MG63 (cell line): ENCODE data around the gene NBEAL1. TPM values are rescaled to one million over a fixed set of nuclear protein-coding genes. Genes with fewer than 3 reads are reported as not detected.
"Not testable (repeated sequence)": the region's sequence is repeated elsewhere in the genome, so short reads cannot be mapped to it uniquely, and the experiment has no call there.

Source experiments
- DNase-seq: peaks from one replicate; pipeline ENCODE4 v3.0.0-alpha.2; 2020
- H3K27me3 ChIP-seq: fragments of 250-450 bp; sonication (Bioruptor Pico); 2 replicates; pipeline ENCODE4 v1.5.1; 2020; ENCODE audit warnings: mild to moderate bottlenecking, moderate library complexity
- H3K36me3 ChIP-seq: fragments of 250-450 bp; sonication (Bioruptor Pico); 2 replicates; pipeline ENCODE4 v1.5.1; 2020; ENCODE audit warnings: mild to moderate bottlenecking, moderate library complexity
- H3K4me3 ChIP-seq: fragments of 250-450 bp; sonication (Bioruptor Pico); 2 replicates; pipeline ENCODE4 v1.5.1; 2020; ENCODE audit warnings: mild to moderate bottlenecking, moderate library complexity
- H3K9me3 ChIP-seq: fragments of 250-450 bp; sonication (Bioruptor Pico); 2 replicates; pipeline ENCODE4 v1.5.1; 2020; ENCODE audit warnings: mild to moderate bottlenecking, moderate library complexity
- total RNA-seq: library from RNA; depleted of rRNA; stranded (reverse); fragments of >200 nt; shearing (Covaris generic); gene quantifications from 2 replicates; pipeline ENCODE4 v1.2.3, GENCODE V29; 2014; ENCODE audit warnings: low replicate concordance

The NBEAL1 gene
- total RNA-seq, 1 experiment from 2014 or later, result 4.1 TPM

GRCh38 chr2:203030545-203030944, 15.9 kb downstream of the NBEAL1 start:
- no peaks in the 10 kb centered on the region for H3K27me3 ChIP-seq
- DNase-seq, result no peak
- no peak overlapping the region for H3K4me3 ChIP-seq
- H3K9me3 ChIP-seq, result no peaks in the 10 kb centered on the region
- H3K36me3 ChIP-seq, result no peaks in the 10 kb centered on the region

DNA sequence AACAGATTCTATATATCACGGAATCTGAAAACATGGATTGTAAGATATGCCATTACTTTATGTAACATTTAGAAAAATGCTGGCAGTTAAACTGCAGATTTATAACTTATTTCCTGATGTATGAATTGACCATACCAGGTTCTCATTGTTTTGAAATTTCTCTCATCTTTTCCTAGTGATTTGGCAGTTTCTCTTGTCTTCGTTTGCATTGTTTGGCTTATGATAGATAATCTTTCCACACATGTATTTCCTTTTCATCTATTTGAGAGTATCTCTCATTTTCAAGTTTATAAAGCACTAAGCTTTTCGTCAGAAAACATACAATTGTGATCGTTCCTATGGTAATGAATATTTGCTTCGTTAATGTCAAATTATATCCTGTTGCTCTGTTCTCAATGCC, 16.3 kb downstream of the NBEAL1 start:
- H3K9me3 ChIP-seq, result no peaks in the 10 kb centered on the region
- no peaks in the 10 kb centered on the region for H3K27me3 ChIP-seq
- no peak overlapping the region for H3K4me3 ChIP-seq
- no peaks in the 10 kb centered on the region for H3K36me3 ChIP-seq
- no peak for DNase-seq

- Histone ChIP-seq H3K36me3 (no peaks in the 10 kb centered on the region), H3K9me3 (no peaks in the 10 kb centered on the region), H3K4me3 (no peak overlapping the region), H3K27me3 (no peaks in the 10 kb centered on the region)
- no peak for DNase-seq
These were observed 18.7 kb downstream of the NBEAL1 start for GRCh38 chr2:203033395-203033794.

DNA sequence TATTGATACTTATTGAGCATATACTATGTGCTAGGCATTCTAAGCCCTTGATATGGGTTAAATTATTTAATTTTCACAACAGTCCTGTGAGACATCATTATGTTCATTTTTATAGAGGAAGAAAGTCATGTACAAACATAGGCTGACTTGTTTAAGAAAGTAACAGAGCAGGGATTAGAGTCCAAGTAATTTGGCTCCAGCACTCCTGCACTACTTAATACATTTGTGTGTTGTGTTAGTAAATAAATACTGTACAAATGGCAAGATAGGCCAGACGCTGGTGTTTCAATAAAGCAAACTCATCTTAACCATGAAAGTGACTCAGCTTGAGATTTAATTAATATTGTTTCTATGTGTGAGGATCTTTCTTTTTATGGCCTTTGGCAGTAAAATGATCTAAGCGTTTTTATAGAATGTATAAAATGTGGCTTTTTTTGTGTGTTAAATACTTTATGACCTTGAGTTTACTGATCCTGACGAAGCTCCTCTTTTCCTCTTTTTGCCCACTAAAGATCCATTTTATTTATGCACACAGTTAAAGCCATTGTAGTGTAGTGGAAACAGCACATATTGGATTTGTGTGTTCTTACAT, 21.3 kb downstream of the NBEAL1 start:
- DNase-seq, result no peak
- no peaks in the 10 kb centered on the region for H3K27me3 ChIP-seq
- H3K4me3 ChIP-seq, result no peak overlapping the region
- H3K36me3 ChIP-seq, result no peaks in the 10 kb centered on the region
- H3K9me3 ChIP-seq, result no peaks in the 10 kb centered on the region

DNA sequence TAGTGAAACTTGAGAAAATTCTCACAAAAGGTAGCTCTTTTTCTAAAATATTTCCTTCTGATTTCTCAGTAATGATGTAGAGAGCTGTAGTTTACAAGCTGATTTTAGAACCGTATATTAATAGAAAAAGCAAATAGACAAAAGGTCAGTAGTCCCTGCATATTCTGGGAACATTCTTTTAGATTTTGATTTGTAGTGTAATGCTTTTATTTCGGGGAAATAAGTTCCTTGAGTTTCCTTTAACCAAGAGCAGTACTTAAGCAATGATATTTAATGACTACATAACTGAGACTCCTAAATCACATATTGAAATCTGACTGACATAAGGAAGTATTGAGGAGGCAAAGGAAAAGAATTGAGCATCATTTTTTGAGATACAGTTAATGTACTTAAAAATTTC, 22.4 kb downstream of the NBEAL1 start:
- peaks cover 3% of the 10 kb centered on the region for H3K36me3 ChIP-seq
- DNase-seq, result no peak
- H3K27me3 ChIP-seq, result no peaks in the 10 kb centered on the region
- H3K9me3 ChIP-seq, result no peaks in the 10 kb centered on the region
- no peak overlapping the region for H3K4me3 ChIP-seq

- no peaks in the 10 kb centered on the region for H3K27me3 ChIP-seq
- no peaks in the 10 kb centered on the region for H3K9me3 ChIP-seq
- H3K4me3 ChIP-seq, result no peak overlapping the region
- DNase-seq, result no peak
- peaks cover 5% of the 10 kb centered on the region for H3K36me3 ChIP-seq
These were observed 23.9 kb downstream of the NBEAL1 start for GRCh38 chr2:203038586-203038985.

DNA sequence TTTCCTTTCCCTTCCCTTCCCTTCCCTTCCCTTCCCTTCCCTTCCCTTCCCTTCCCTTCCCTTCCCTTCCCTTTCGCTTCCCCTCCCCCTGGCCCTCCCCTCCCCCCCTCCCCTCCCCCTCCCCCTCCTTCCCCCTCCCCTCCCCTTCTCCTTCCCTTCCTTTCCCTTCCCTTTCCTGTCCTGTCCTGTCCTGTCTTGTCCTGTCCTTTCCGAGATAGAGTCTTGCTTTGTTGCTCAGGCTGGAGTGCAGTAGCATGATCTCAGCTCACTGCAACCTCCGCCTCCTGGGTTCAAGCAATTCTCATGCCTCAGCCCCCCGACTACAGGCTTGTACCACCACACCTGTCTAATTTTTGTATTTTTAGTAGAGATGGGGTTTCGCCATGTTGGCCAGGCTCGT, 24.5 kb downstream of the NBEAL1 start:
- not testable (repeated sequence) for H3K9me3 ChIP-seq, DNase-seq, H3K36me3 ChIP-seq, H3K4me3 ChIP-seq, H3K27me3 ChIP-seq

- Histone ChIP-seq H3K9me3 (no peaks in the 10 kb centered on the region), H3K27me3 (no peaks in the 10 kb centered on the region), H3K36me3 (peaks cover 8% of the 10 kb centered on the region), H3K4me3 (no peak overlapping the region)
- DNase-seq, result no peak
These were observed 26.4 kb downstream of the NBEAL1 start for GRCh38 chr2:203040966-203041521.

DNA sequence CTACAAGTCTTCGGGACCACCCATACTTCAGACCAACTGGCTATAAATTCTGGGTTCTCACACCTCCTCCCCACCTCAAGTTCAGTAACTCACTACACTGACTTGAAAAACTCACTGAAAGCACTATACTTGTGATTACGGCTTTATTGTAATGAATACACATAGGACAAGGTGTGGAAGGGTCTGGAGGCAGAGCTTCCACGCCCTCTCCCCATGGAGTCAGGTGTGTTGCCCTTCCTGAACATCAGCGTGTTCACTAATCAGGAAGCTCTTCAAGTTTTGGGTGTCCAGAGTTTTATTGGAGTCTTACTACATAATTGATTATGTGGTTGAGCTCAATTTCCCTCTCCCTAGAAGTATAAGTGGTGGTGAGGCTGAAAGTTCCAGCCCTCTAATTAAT, 27.5 kb downstream of the NBEAL1 start:
- Histone ChIP-seq H3K27me3 (no peaks in the 10 kb centered on the region), H3K4me3 (no peak overlapping the region), H3K9me3 (no peaks in the 10 kb centered on the region), H3K36me3 (peaks cover 12% of the 10 kb centered on the region)
- DNase-seq, result no peak

- H3K4me3 ChIP-seq, result no peak overlapping the region
- DNase-seq, result no peak
These were observed 28.6 kb downstream of the NBEAL1 start for GRCh38 chr2:203043226-203043625.

GRCh38 chr2:203045867-203046266, 31.2 kb downstream of the NBEAL1 start:
- Histone ChIP-seq H3K9me3 (no peaks in the 10 kb centered on the region), H3K27me3 (no peaks in the 10 kb centered on the region), H3K4me3 (no peak overlapping the region), H3K36me3 (peaks cover 12% of the 10 kb centered on the region)
- no peak for DNase-seq

More at GRCh38 chr2:203043226-203043625, 28.6 kb downstream of the NBEAL1 start:
- Histone ChIP-seq H3K27me3 (no peaks in the 10 kb centered on the region), H3K36me3 (peaks cover 12% of the 10 kb centered on the region), H3K9me3 (no peaks in the 10 kb centered on the region)

DNA sequence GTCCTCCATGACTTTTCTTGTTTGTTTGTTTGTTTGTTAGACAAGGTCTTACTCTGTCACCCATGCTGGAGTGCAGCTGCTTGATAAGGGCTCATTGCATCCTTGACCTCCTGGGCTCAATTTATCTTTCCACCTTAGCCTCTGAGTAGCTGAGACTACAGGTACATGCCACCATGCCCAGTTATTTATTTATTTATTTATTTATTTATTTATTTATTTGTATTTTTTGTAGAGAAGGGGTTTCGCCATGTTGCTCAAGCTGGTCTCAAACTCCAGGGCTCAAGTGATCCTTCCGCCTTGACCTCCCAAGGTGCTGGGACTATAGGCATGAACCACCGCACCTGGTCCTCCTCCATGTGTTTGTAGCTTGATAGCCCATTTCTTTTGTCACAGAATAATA, 37.9 kb downstream of the NBEAL1 start:
- DNase-seq, result no peak
- Histone ChIP-seq H3K27me3 (no peaks in the 10 kb centered on the region), H3K4me3 (no peak overlapping the region), H3K9me3 (no peaks in the 10 kb centered on the region), H3K36me3 (peaks cover 2% of the 10 kb centered on the region; the same call in 1 of the 2 replicates)

GRCh38 chr2:203059567-203060240, 45.0 kb downstream of the NBEAL1 start:
- peaks cover 17% of the 10 kb centered on the region for H3K36me3 ChIP-seq
- no peaks in the 10 kb centered on the region for H3K9me3 ChIP-seq
- no peak for DNase-seq
- H3K4me3 ChIP-seq, result no peak overlapping the region
- no peaks in the 10 kb centered on the region for H3K27me3 ChIP-seq

- peaks cover 17% of the 10 kb centered on the region for H3K36me3 ChIP-seq
- no peak for DNase-seq
- H3K9me3 ChIP-seq, result no peaks in the 10 kb centered on the region
- no peaks in the 10 kb centered on the region for H3K27me3 ChIP-seq
- no peak overlapping the region for H3K4me3 ChIP-seq
These were observed 46.7 kb downstream of the NBEAL1 start for GRCh38 chr2:203061346-203061745.

DNA sequence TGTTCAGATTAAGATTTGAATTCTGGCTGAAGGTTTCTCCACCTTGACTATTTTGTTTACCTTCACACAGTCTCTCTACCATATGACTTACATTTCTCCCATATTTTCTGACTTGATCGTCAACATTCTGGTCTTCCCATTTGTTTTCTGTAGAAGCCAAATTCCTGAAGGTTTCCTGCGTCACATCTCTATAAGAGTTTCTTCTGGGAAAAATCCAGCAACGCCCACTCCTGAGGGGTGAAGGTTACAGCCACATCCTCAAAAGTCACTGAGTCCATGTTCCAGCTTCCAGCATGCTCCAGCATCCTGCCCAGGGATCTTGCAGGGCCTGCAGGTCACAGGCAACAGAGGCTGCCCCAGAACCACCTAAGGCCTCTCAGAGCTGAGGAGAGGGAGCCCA, 47.5 kb downstream of the NBEAL1 start:
- DNase-seq, result no peak
- no peaks in the 10 kb centered on the region for H3K9me3 ChIP-seq
- peaks cover 17% of the 10 kb centered on the region for H3K36me3 ChIP-seq
- H3K27me3 ChIP-seq, result no peaks in the 10 kb centered on the region
- no peak overlapping the region for H3K4me3 ChIP-seq

DNA sequence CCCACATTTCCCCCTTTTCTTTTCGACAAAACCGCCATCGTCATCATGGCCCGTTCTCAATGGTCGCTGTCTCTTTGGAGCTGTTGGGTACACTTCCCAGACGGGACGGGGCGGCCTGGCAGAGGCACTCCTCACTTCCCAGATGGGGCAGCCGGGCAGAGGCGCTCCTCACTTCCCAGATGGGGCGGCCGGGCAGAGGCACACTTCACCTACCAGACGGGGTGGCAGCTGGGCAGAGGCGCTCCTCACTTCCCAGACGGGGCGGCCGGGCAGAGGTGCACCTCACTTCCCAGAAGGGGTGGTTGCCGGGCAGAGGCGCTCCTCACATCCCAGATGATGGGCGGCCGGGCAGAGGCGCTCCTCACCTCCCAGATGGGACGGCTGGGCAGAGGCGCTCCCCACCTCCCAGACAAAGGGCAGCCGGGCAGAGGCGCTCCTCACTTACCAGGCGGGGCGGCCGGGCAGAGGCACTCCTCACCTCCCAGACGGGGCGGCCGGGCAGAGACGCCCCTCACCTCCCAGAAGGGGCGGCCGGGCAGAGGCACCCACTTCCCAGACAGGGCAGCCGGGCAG, 51.9 kb downstream of the NBEAL1 start:
- not testable (repeated sequence) for H3K27me3 ChIP-seq, DNase-seq
- peaks cover 16% of the 10 kb centered on the region for H3K36me3 ChIP-seq

GRCh38 chr2:203070701-203071100, 56.0 kb downstream of the NBEAL1 start:
- H3K9me3 ChIP-seq, result no peaks in the 10 kb centered on the region; the same call in 1 of the 2 replicates
- peaks cover 2% of the 10 kb centered on the region; the same call in 1 of the 2 replicates for H3K36me3 ChIP-seq
- H3K27me3 ChIP-seq, result no peaks in the 10 kb centered on the region
- H3K4me3 ChIP-seq, result no peak overlapping the region
- no peak for DNase-seq

More for the DNA sequence above, 51.9 kb downstream of the NBEAL1 start:
- H3K9me3 ChIP-seq, H3K4me3 ChIP-seq: not testable (repeated sequence)
